A549 (cell line): Measurements from ENCODE around the gene FBXO31. TPM values are rescaled to one million over a fixed set of nuclear protein-coding genes. Genes with fewer than 3 reads are reported as not detected.

Source experiments
- ATAC-seq, 2 experiments: fragments of 200-7000 bp in 1 of 2; fragments of >200 bp in 1 of 2; cut with Nextera tagmentation in 1 of 2; cut with Tn5 transposase in 1 of 2; 3 replicates each; pipeline versions ENCODE4 v1.8.0 to v1.9.1; 2018 to 2020; ENCODE audit warnings: mild to moderate bottlenecking in 1 of 2, moderate library complexity in 1 of 2
- CTCF ChIA-PET: fragments of 300-600 bp; sonication (Branson Sonifier 250); formaldehyde crosslinking; extraction: SDS; loops from one replicate; lab custom pipeline; 2021; ENCODE audit warnings: antibody characterized with exemption, inconsistent platforms; lab: Yijun Ruan, JAX
- POLR2A ChIA-PET: fragments of 350-600 bp; formaldehyde crosslinking; extraction: SDS; loops from one replicate; lab custom pipeline; 2021; ENCODE audit warnings: antibody characterized with exemption, inconsistent platforms; lab: Yijun Ruan, JAX
- DNase-seq, 2 experiments: peaks; one replicate each; pipeline versions ENCODE4 v3.0.0 to v3.0.0-alpha.2; 2011 to 2016; ENCODE audit warnings: low read depth in 1 of 2, low spot score in 1 of 2
- FAIRE-seq: peaks from 2 replicates; lab custom pipeline; 2011; peaks lifted over from hg19 to GRCh38; lab: Jason Lieb, UNC
- H3K27ac ChIP-seq, 2 experiments: fragments of >200 bp; sonication (Bioruptor Twin); formaldehyde crosslinking; 3 replicates each; pipeline ENCODE4 v1.5.1; 2016 to 2017
- H3K4me1 ChIP-seq: fragments of >200 bp; sonication (Bioruptor Twin); formaldehyde crosslinking; 3 replicates; pipeline ENCODE4 v1.6.1; 2016
- H3K4me2 ChIP-seq: fragments of >200 bp; sonication (Bioruptor Twin); formaldehyde crosslinking; 3 replicates; pipeline ENCODE4 v1.6.1; 2016
- H3K4me3 ChIP-seq: fragments of >200 bp; sonication (Bioruptor Twin); formaldehyde crosslinking; 3 replicates; pipeline ENCODE4 v1.5.1; 2016
- H3K9me3 ChIP-seq: fragments of >200 bp; sonication (Bioruptor Twin); formaldehyde crosslinking; 3 replicates; pipeline ENCODE4 v1.6.1; 2016
- BHLHE40 ChIP-seq: IDR thresholded peaks from 2 replicates; pipeline ENCODE4 v1.6.1; 2012; ENCODE audit warnings: low read depth, low read length, inconsistent platforms
- EP300 ChIP-seq, 2 experiments: fragments of >200 bp; sonication (Bioruptor Twin); formaldehyde crosslinking; IDR thresholded peaks; 2 replicates in 1 of 2; 3 replicates in 1 of 2; pipeline ENCODE4 v1.6.1; 2016 to 2017
- FOSB ChIP-seq: fragments of 250-450 bp; sonication (Bioruptor Pico); IDR thresholded peaks from 2 replicates; pipeline ENCODE4 v1.5.0; 2020; ENCODE audit warnings: mild to moderate bottlenecking, moderate library complexity
- HDAC2 ChIP-seq: fragments of 200-600 bp; sonication (generic); IDR thresholded peaks from 2 replicates; pipeline ENCODE4 v1.6.1; 2016
- HEYL ChIP-seq: fragments of 250-450 bp; sonication (Bioruptor Pico); IDR thresholded peaks from 2 replicates; pipeline ENCODE4 v1.8.0; 2021; ENCODE audit warnings: mild to moderate bottlenecking, moderate library complexity
- HOXB5 ChIP-seq: fragments of 250-450 bp; sonication (Bioruptor Pico); IDR thresholded peaks from 2 replicates; pipeline ENCODE4 v1.5.0; 2020; ENCODE audit warnings: mild to moderate bottlenecking, moderate library complexity
- JUN ChIP-seq, 2 experiments: fragments of >200 bp; sonication (Bioruptor Twin); formaldehyde crosslinking; IDR thresholded peaks; 2 replicates in 1 of 2; 3 replicates in 1 of 2; pipeline ENCODE4 v1.6.1; 2016 to 2017
- KDM1A ChIP-seq: fragments of 200-600 bp; sonication (generic); IDR thresholded peaks from 2 replicates; pipeline ENCODE4 v1.6.1; 2016; ENCODE audit warnings: low read depth, mild to moderate bottlenecking
- MYC ChIP-seq: IDR thresholded peaks from 2 replicates; pipeline ENCODE4 v1.6.1; 2012; ENCODE audit warnings: mild to moderate bottlenecking, inconsistent platforms, low read length, improper control_type of control experiment, borderline replicate concordance
- NFE2L2 ChIP-seq: fragments of 150-350 bp; conservative IDR thresholded peaks from 2 replicates; pipeline ENCODE4 v1.6.1; 2014; ENCODE audit warnings: low read length
- NR3C1 ChIP-seq: fragments of >200 bp; sonication (Bioruptor Twin); formaldehyde crosslinking; IDR thresholded peaks from 3 replicates; pipeline ENCODE4 v1.6.1; 2017
- PHF8 ChIP-seq: fragments of 200-600 bp; sonication (generic); IDR thresholded peaks from 2 replicates; pipeline ENCODE4 v1.6.1; 2016; ENCODE audit warnings: low read depth, mild to moderate bottlenecking, antibody characterized with exemption, moderate library complexity, borderline replicate concordance
- POLR2AphosphoS2 ChIP-seq: conservative IDR thresholded peaks from 2 replicates; pipeline ENCODE4 v1.6.1; 2012; ENCODE audit warnings: low read length, improper control_type of control experiment, inconsistent platforms
- RAD21 ChIP-seq, 2 experiments: fragments of >200 bp in 1 of 2; sonication (Bioruptor Twin) in 1 of 2; formaldehyde crosslinking in 1 of 2; IDR thresholded peaks in 1 of 2; conservative IDR thresholded peaks in 1 of 2; 2 replicates in 1 of 2; 3 replicates in 1 of 2; pipeline ENCODE4 v1.6.1; 2012 to 2018; ENCODE audit warnings: inconsistent platforms in 1 of 2
- RARB ChIP-seq: fragments of 250-450 bp; sonication (Bioruptor Pico); IDR thresholded peaks from 2 replicates; pipeline ENCODE4 v1.8.0; 2021; ENCODE audit warnings: mild to moderate bottlenecking, moderate library complexity
- RFX5 ChIP-seq: fragments of 450-650 bp; IDR thresholded peaks from 2 replicates; pipeline ENCODE4 v1.7.1; 2014; ENCODE audit warnings: antibody characterized with exemption, mild to moderate bottlenecking, moderate library complexity
- SMC3 ChIP-seq: fragments of >200 bp; sonication (Bioruptor Twin); formaldehyde crosslinking; IDR thresholded peaks from 3 replicates; pipeline ENCODE4 v1.6.1; 2018; ENCODE audit warnings: inconsistent platforms
- TFCP2L1 ChIP-seq: fragments of 250-450 bp; sonication (Bioruptor Pico); IDR thresholded peaks from 2 replicates; pipeline ENCODE4 v1.5.0; 2021; ENCODE audit warnings: mild to moderate bottlenecking
- WGBS: methylation state at CpG from one replicate; pipeline ENCODE4 v1.1.6; 2017; ENCODE audit errors: missing lambda C conversion rate; 5-methylcytosine and 5-hydroxymethylcytosine counted together
- polyA plus RNA-seq, 4 experiments: library from polyadenylated mRNA; depleted of rRNA in 3 of 4; stranded (reverse); fragments of >200 nt; fragmentation: RNase III in 1 of 4; extraction: RNeasy Plus Mini Kit Qiagen cat#74134 plus additional on column Dnase treatment in 1 of 4; gene quantifications; 2 replicates in 3 of 4; 3 replicates in 1 of 4; pipeline ENCODE4 v1.2.3, GENCODE V29; 2011 to 2017
- TF ChIP-seq, protein P1 (sequence below): fragments of 200-600 bp; sonication (generic); IDR thresholded peaks from 2 replicates; pipeline ENCODE4 v1.6.1; 2016; ENCODE audit warnings: antibody characterized with exemption, mild to moderate bottlenecking, moderate library complexity
- TF ChIP-seq, protein P2 (sequence below): fragments of >200 bp; sonication (Bioruptor Twin); formaldehyde crosslinking; IDR thresholded peaks from 2 replicates; pipeline ENCODE4 v1.6.1; 2016
- TF ChIP-seq, protein P3 (sequence below): fragments of >200 bp; sonication (Bioruptor Twin); formaldehyde crosslinking; IDR thresholded peaks from 3 replicates; pipeline ENCODE4 v1.5.1; 2016
- TF ChIP-seq, protein P4 (sequence below): IDR thresholded peaks from 2 replicates; pipeline ENCODE4 v1.6.1; 2012
- TF ChIP-seq, protein P5 (sequence below): fragments of 150-350 bp; IDR thresholded peaks from 2 replicates; pipeline ENCODE4 v1.6.1; 2014; ENCODE audit warnings: low read depth, mild to moderate bottlenecking, low read length
- TF ChIP-seq, protein P6 (sequence below): fragments of 450-650 bp; IDR thresholded peaks from 2 replicates; pipeline ENCODE4 v1.6.1; 2014; ENCODE audit warnings: antibody characterized with exemption

The FBXO31 gene
- polyA plus RNA-seq, 2 of the 4 experiments (the other 2 are of a cell fraction): 10.5 to 11.1 TPM

DNA sequence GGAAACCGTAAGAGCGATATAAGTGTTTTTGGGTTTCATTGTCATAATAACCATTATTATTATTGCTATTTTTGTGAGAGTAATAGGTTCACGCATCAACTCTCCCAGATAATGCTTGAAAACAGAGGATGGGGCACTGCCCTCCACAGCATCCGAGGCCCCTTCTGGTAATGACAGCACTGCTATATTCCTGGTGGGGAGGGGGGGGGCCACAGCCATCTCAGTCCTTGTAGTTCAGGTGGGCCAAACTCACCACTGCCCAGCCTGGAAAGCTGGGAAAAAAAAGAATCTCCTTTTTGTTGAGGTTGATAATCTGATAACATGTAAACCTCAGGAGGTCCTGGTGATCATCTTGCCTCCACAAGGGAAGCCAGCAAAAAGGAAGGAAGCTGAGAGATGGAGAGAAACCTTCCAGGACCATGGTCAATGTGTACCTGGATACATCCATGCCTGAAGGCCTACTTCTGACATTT lies 67.1 kb downstream of the FBXO31 start:
- WGBS: 97% methylated on average over 4 of the region's 4 CpGs

DNA sequence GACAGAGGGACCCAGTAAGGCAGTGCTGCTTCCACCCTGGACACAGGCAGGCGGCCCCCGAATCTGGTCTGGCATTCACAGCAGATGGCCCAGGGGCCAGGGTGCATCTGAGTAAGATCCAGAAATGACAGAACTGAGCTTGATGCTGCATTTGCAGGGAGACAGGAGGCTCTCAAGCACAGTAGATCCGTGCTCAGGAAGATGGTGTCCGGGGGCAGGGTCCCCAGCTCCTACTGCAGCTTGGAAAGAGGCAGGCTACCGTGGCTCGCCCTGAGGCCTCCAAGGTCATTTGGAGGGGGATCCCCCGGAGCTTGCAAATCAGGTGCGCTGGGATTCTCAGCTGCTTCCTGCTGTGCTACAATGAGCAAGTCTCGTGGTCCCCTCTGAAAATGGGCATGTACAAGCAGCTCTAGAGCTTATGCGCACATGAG lies 68.6 kb downstream of the FBXO31 start:
- WGBS: 91% methylated on average over 7 of the region's 10 CpGs
- no peak for FAIRE-seq
- CTCF ChIA-PET: interaction anchor here (0.8 to 1.7 kb wide), 5 partner anchors 7 to 68 kb away, joined by 3 to 7 read pairs (median 3); partner anchors contain the start of gene FBXO31
- Histone ChIP-seq H3K4me3 (no peak overlapping the region), H3K9me3 (no peaks in the 10 kb centered on the region), H3K4me1 (peaks cover 6% of the 10 kb centered on the region; the same call in 2 of the 3 replicates), H3K27ac (no peak overlapping the region), H3K4me2 (no peak overlapping the region)
- no peak for ATAC-seq
- no peak for DNase-seq
- POLR2A ChIA-PET: no interaction called here
- TF ChIP-seq, protein P1, sequence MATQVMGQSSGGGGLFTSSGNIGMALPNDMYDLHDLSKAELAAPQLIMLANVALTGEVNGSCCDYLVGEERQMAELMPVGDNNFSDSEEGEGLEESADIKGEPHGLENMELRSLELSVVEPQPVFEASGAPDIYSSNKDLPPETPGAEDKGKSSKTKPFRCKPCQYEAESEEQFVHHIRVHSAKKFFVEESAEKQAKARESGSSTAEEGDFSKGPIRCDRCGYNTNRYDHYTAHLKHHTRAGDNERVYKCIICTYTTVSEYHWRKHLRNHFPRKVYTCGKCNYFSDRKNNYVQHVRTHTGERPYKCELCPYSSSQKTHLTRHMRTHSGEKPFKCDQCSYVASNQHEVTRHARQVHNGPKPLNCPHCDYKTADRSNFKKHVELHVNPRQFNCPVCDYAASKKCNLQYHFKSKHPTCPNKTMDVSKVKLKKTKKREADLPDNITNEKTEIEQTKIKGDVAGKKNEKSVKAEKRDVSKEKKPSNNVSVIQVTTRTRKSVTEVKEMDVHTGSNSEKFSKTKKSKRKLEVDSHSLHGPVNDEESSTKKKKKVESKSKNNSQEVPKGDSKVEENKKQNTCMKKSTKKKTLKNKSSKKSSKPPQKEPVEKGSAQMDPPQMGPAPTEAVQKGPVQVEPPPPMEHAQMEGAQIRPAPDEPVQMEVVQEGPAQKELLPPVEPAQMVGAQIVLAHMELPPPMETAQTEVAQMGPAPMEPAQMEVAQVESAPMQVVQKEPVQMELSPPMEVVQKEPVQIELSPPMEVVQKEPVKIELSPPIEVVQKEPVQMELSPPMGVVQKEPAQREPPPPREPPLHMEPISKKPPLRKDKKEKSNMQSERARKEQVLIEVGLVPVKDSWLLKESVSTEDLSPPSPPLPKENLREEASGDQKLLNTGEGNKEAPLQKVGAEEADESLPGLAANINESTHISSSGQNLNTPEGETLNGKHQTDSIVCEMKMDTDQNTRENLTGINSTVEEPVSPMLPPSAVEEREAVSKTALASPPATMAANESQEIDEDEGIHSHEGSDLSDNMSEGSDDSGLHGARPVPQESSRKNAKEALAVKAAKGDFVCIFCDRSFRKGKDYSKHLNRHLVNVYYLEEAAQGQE: no peak
- TF ChIP-seq RAD21 (conservative IDR thresholded peaks at IDR 0.05 in 1 of 2, IDR thresholded peaks at IDR 0.05 in 1 of 2) (no peak), SMC3 (no peak), BHLHE40 (no peak), HEYL (CRISPR knock-in tag) (no peak), HDAC2 (no peak), HOXB5 (CRISPR knock-in tag) (no peak), KDM1A (no peak), NR3C1 (no peak), PHF8 (no peak), JUN (IDR thresholded peaks at IDR 0.05) (no peak), MYC (no peak), FOSB (CRISPR knock-in tag) (no peak)
- TF ChIP-seq, protein P2, sequence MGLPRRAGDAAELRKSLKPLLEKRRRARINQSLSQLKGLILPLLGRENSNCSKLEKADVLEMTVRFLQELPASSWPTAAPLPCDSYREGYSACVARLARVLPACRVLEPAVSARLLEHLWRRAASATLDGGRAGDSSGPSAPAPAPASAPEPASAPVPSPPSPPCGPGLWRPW: no peak
- TF ChIP-seq, protein P3, sequence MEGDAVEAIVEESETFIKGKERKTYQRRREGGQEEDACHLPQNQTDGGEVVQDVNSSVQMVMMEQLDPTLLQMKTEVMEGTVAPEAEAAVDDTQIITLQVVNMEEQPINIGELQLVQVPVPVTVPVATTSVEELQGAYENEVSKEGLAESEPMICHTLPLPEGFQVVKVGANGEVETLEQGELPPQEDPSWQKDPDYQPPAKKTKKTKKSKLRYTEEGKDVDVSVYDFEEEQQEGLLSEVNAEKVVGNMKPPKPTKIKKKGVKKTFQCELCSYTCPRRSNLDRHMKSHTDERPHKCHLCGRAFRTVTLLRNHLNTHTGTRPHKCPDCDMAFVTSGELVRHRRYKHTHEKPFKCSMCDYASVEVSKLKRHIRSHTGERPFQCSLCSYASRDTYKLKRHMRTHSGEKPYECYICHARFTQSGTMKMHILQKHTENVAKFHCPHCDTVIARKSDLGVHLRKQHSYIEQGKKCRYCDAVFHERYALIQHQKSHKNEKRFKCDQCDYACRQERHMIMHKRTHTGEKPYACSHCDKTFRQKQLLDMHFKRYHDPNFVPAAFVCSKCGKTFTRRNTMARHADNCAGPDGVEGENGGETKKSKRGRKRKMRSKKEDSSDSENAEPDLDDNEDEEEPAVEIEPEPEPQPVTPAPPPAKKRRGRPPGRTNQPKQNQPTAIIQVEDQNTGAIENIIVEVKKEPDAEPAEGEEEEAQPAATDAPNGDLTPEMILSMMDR: no peak

More for the DNA sequence above, 67.1 kb downstream of the FBXO31 start:
- DNase-seq (no peak), FAIRE-seq (no peak), ATAC-seq (no peak)
- no peak for TF ChIP-seq TFCP2L1 (CRISPR knock-in tag)
- no peak for TF ChIP-seq HDAC2
- TF ChIP-seq, protein P3: no peak
- TF ChIP-seq, protein P4, sequence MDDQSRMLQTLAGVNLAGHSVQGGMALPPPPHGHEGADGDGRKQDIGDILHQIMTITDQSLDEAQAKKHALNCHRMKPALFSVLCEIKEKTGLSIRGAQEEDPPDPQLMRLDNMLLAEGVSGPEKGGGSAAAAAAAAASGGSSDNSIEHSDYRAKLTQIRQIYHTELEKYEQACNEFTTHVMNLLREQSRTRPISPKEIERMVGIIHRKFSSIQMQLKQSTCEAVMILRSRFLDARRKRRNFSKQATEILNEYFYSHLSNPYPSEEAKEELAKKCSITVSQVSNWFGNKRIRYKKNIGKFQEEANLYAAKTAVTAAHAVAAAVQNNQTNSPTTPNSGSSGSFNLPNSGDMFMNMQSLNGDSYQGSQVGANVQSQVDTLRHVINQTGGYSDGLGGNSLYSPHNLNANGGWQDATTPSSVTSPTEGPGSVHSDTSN: no peak
- no peak for TF ChIP-seq KDM1A
- TF ChIP-seq, protein P5, sequence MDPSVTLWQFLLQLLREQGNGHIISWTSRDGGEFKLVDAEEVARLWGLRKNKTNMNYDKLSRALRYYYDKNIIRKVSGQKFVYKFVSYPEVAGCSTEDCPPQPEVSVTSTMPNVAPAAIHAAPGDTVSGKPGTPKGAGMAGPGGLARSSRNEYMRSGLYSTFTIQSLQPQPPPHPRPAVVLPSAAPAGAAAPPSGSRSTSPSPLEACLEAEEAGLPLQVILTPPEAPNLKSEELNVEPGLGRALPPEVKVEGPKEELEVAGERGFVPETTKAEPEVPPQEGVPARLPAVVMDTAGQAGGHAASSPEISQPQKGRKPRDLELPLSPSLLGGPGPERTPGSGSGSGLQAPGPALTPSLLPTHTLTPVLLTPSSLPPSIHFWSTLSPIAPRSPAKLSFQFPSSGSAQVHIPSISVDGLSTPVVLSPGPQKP: no peak
- no peak for TF ChIP-seq RARB (CRISPR knock-in tag)
- TF ChIP-seq, protein P6, sequence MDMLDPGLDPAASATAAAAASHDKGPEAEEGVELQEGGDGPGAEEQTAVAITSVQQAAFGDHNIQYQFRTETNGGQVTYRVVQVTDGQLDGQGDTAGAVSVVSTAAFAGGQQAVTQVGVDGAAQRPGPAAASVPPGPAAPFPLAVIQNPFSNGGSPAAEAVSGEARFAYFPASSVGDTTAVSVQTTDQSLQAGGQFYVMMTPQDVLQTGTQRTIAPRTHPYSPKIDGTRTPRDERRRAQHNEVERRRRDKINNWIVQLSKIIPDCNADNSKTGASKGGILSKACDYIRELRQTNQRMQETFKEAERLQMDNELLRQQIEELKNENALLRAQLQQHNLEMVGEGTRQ: no peak
- no peak for TF ChIP-seq POLR2AphosphoS2
- no peak for TF ChIP-seq EP300 (IDR thresholded peaks at IDR 0.05)
- no peak for TF ChIP-seq RFX5
- TF ChIP-seq SMC3: no peak
- TF ChIP-seq BHLHE40: no peak
- no peak for TF ChIP-seq MYC
- TF ChIP-seq NFE2L2: no peak
- H3K9me3 ChIP-seq: no peaks in the 10 kb centered on the region
- ChIA-PET POLR2A (interaction anchor here (0.5 to 1.6 kb wide), 7 partner anchors 11 to 320 kb away, joined by 3 to 19 read pairs (median 4); partner anchors contain the start of gene FBXO31), CTCF (interaction anchor here (0.9 to 3.5 kb wide), 8 partner anchors 10 to 320 kb away, joined by 3 to 19 read pairs (median 5); partner anchors contain the start of gene FBXO31)
- peak overlapping the region; percentile 89 to 94 for H3K27ac ChIP-seq
- peaks cover 6% of the 10 kb centered on the region; the same call in 2 of the 3 replicates for H3K4me1 ChIP-seq
- H3K4me2 ChIP-seq: peak overlapping the region; percentile 53
- H3K4me3 ChIP-seq: peak overlapping the region; percentile 69
